Retinal pigment epithelial cell (primary cell): ENCODE data around the gene FBXW9.
"Not testable (repeated sequence)": the region's sequence is repeated elsewhere in the genome, so short reads cannot be mapped to it uniquely, and the experiment has no call there.

Experiments
- DNase-seq: peaks from one replicate; pipeline ENCODE4 v3.0.0-alpha.2; 2010; ENCODE audit warnings: low read depth
- H3K4me3 ChIP-seq: 2 replicates; pipeline ENCODE4 v1.5.1; 2011; ENCODE audit warnings: mild to moderate bottlenecking, low read length, control low read depth, moderate library complexity
- TF ChIP-seq, protein P1 (sequence below): conservative IDR thresholded peaks from 2 replicates; pipeline ENCODE4 v1.5.1; 2011; ENCODE audit warnings: low read depth, low read length, control low read depth, inconsistent platforms

Gene FBXW9

GRCh38 chr19:12722566-12723380 lies 26.3 kb upstream of the FBXW9 start:
- DNase-seq: peak; percentile 99
- H3K4me3 ChIP-seq: peak overlapping the region; percentile 88
- TF ChIP-seq, protein P1, sequence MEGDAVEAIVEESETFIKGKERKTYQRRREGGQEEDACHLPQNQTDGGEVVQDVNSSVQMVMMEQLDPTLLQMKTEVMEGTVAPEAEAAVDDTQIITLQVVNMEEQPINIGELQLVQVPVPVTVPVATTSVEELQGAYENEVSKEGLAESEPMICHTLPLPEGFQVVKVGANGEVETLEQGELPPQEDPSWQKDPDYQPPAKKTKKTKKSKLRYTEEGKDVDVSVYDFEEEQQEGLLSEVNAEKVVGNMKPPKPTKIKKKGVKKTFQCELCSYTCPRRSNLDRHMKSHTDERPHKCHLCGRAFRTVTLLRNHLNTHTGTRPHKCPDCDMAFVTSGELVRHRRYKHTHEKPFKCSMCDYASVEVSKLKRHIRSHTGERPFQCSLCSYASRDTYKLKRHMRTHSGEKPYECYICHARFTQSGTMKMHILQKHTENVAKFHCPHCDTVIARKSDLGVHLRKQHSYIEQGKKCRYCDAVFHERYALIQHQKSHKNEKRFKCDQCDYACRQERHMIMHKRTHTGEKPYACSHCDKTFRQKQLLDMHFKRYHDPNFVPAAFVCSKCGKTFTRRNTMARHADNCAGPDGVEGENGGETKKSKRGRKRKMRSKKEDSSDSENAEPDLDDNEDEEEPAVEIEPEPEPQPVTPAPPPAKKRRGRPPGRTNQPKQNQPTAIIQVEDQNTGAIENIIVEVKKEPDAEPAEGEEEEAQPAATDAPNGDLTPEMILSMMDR: no peak

- DNase-seq: peak; percentile 45
- H3K4me3 ChIP-seq: peak overlapping the region; percentile 88
- TF ChIP-seq, protein P1: no peak
These were observed 25.5 kb upstream of the FBXW9 start for GRCh38 chr19:12721656-12722565.

DNA sequence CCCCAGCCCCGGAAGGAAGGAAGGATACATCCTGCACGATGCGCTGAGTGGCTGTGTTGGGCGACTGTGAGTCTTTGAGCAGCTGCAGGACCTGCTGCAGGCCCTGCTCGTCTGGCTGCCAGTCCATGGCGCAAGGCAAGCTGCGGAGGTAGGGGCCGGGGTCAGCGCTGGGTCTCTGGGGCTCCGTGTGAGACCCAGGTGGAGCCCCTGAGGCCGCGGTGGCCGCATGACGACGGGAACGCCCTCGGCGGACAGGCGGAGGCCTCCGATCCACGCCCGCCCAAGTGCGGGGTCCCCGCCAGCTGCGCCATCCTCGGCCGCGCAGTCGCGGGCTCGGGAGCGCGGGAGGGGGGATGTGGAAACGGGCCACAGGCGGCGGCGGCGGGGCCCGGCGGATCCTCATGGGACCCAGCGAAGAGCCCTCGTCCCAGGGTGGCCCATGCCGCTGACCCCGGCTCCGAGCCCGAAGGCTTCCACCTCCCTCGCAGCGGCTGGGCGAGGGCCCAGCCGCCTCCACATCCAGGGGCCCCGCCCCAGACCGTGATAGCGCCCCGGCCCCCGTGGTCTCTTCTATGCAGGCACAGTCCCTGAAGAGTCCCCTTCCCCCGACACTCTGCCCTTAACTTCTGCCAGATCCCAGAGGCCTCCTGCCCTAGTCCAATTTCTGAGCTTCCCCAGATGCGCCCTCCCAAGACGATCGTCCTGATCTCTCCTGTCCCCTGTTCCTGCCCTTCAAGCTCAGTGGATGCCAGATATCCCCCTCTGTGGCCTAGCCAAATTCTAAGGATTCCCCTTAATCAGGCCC lies 24.6 kb upstream of the FBXW9 start:
- peak overlapping the region; percentile 88 for H3K4me3 ChIP-seq
- no peak for DNase-seq
- TF ChIP-seq, protein P1: no peak

DNA sequence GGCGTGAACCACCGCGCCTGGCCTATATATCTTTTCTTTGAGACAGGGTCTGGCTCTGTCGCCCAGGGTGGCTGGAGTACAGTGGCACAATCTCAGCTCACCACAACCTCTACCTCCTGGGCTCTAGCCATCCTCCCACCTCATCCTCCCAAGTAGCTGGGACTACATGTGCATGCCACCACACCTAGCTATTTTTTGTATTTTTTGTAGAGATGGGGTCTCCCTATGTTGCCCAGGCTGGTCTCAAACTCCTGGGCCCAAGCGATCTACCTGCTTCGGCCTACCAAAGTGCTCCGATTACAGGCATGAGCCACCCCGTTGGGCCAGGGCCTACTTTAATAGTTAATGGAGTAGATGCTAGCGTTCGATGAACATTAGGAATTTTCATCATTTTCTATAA lies 23.9 kb upstream of the FBXW9 start:
- DNase-seq: no peak
- TF ChIP-seq, protein P1: no peak
- H3K4me3 ChIP-seq: peak overlapping the region; percentile 88

DNA sequence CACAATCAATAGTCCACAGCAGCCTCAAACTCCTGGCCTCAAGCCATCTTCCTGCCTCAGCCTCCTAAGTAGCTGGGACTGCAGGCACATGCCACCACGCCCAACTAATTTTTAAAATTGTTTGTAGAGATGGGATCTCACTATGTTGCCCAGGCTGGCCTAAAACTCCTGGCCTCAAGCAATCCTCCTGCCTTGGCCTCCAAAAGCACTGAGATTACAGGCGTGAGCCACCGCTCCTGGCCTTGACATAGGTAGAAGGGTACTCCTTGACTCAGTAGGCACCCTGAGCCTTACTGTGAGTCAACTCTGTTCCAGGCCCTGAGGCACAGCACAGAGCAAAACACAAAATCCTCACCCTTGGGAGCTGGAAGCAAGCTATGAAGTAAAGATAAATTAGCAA lies 19.5 kb upstream of the FBXW9 start:
- DNase-seq: no peak
- H3K4me3 ChIP-seq: no peak overlapping the region
- TF ChIP-seq, protein P1: no peak

DNA sequence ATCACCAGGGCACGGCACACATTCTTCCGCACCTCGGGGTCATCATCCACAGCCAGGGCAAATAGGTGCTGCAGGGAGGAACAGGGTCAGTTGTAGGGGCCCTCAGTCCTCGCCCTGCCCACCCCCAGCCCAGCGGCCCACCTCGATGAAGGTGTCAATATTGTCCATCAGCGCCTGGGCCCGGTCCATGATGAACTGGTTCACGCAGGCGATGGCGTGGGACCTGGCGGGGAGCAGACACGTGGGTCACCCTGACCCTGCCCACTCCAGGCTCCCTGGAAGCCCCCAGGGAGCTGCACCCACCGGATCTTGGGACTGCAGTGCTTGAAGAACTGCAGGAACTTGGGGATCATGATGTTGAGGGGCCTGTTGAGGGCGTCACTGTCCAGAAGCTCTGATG lies 18.7 kb upstream of the FBXW9 start:
- no peak for DNase-seq
- no peak overlapping the region for H3K4me3 ChIP-seq
- TF ChIP-seq, protein P1: no peak

DNA sequence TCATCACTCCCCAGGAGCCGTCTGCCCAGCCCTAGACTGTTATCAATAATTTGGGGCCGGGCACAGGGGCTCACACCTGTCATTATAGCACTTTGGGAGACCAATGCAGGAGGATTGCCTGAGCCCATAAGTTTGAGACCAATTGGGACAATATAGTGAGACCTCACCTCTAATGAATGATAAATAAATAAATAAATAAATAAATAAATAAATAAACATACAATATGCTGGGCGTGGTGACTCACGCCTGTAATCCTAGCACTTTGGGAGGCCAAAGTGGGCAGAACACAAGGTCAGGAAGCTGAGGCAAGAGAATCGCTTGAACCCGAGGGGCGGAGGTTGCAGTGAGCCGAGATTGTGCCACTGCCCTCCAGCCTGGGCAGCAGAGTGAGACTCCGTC lies 16.9 kb upstream of the FBXW9 start:
- DNase-seq, H3K4me3 ChIP-seq: not testable (repeated sequence)

DNA sequence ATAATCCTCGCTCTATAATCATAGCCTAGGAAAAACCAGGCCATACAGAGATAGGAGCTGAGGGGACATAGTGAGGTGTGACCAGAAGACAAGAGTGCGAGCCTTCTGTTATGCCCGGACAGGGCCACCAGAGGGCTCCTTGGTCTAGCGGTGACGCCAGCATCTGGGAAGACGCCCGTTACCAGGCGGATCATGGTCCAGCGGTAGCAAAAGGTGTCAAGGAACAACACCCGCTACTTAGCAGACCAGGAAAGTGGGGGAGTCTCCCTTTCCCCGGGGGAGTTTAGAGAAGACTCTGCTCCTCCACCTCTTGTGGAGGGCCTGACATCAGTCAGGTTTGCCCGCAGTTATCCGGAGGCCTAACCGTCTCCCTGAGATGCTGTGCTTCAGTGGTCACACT lies 15.6 kb upstream of the FBXW9 start:
- not testable (repeated sequence) for H3K4me3 ChIP-seq, DNase-seq
